PFSK-1 (cell line): ENCODE data around the gene C10orf67.

Source experiments
- FOXP2 ChIP-seq: optimal IDR thresholded peaks from 2 replicates; pipeline ENCODE3; 2011; ENCODE audit warnings: borderline replicate concordance, control low read depth, inconsistent platforms; ENCODE audit not compliant: insufficient read depth; ENCODE audit errors: extremely low read length, extremely low read depth
- POLR2AphosphoS5 ChIP-seq: IDR thresholded peaks from 2 replicates; pipeline ENCODE4 v1.6.1; 2012; ENCODE audit warnings: low read depth, mild to moderate bottlenecking, control low read depth, low read length, moderate library complexity
- REST ChIP-seq, 2 experiments: IDR thresholded peaks; 2 replicates each; pipeline versions ENCODE4 v1.6.1 to v1.8.0; 2011 to 2012; ENCODE audit warnings: low read depth in 2 of 2, low read length in 2 of 2, control low read depth in 1 of 2, inconsistent platforms in 1 of 2, mild to moderate bottlenecking in 1 of 2, moderate library complexity in 1 of 2; ENCODE audit not compliant: insufficient read depth in 1 of 2

DNA sequence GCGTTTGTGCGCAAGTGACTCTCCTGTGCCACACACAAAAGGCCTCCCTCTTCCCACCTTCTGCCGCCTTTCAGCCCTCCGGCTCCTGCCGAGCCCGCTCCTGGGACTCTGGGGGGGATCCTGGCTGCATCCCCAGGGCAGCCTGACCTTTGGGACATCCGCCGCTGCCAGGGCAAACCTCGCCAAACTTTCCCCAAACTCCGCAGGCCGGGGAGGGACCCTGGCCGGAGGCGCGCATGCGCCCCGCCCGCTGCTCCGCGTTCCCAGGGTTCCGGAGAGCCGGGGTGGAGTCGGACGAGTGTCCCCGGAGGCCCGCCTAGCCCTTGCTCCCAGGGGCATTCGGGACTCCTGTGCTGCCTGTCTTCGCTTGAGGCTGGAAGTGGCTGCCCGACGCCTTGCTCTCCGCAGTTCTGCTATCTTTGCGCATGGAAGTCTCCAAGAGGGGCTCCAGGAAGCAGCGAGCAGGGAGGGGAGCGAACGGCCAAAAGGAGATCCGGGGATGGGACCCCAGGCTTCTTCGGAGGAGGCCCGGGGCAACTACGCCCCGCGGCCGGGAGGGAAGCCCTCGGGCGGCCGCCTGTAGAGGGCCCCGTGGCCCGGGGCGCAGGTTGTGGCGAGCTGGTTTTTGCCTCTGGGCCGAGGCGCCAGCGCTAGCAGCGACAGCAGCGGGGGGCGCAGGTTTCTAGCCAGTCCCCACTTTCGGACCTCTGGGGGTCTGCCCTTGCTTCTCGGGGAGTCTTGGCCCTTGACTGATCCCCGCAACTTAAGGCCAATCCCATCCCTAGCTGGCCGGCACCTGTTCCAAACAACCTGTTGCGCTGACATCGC lies 145.4 kb downstream of the C10orf67 start:
- TF ChIP-seq POLR2AphosphoS5 (no peak), FOXP2 (no peak), REST (IDR thresholded peaks at IDR 0.05; ENCODE audit: insufficient read depth in 1 of 2, low read depth in 2 of 2, low read length in 2 of 2) (no peak)
